HepG2 (cell line): ENCODE results near the gene HRG. TPM values are rescaled to one million over a fixed set of nuclear protein-coding genes. Genes with fewer than 3 reads are reported as not detected.
A peak's percentile ranks its signal among the peaks of the same experiment; 100 is the strongest.

Experiments
- BRCA1 ChIP-seq: sonication (generic); formaldehyde crosslinking; IDR thresholded peaks from 2 replicates; pipeline ENCODE4 v1.4.0; 2020; ENCODE audit warnings: missing genetic modification reagents
- CC2D1A ChIP-seq: sonication (generic); formaldehyde crosslinking; IDR thresholded peaks from 2 replicates; pipeline ENCODE4 v1.8.1; 2023; ENCODE audit warnings: mild to moderate bottlenecking, missing genetic modification reagents
- FOSL1 ChIP-seq: sonication (generic); formaldehyde crosslinking; IDR thresholded peaks from 2 replicates; pipeline ENCODE4 v1.9.0; 2021; ENCODE audit warnings: missing genetic modification reagents, borderline replicate concordance
- HDAC1 ChIP-seq: sonication (generic); formaldehyde crosslinking; IDR thresholded peaks from 2 replicates; pipeline ENCODE4 v1.5.1; 2020; ENCODE audit warnings: mild to moderate bottlenecking, missing genetic modification reagents
- MAF1 ChIP-seq: sonication (generic); formaldehyde crosslinking; IDR thresholded peaks from 2 replicates; pipeline ENCODE4 v1.5.0; 2020; ENCODE audit warnings: missing genetic modification reagents, borderline replicate concordance
- MED1 ChIP-seq: sonication (generic); formaldehyde crosslinking; IDR thresholded peaks from 2 replicates; pipeline ENCODE4 v1.4.0; 2020; ENCODE audit warnings: missing genetic modification reagents
- NR1H2 ChIP-seq: sonication (generic); formaldehyde crosslinking; IDR thresholded peaks from 2 replicates; pipeline ENCODE4 v1.8.1; 2022; ENCODE audit warnings: low read depth, missing genetic modification reagents, borderline replicate concordance
- PLRG1 ChIP-seq: fragments of 450-650 bp; conservative IDR thresholded peaks from 2 replicates; pipeline ENCODE4 v1.6.1; 2016
- POLR2AphosphoS2 ChIP-seq: IDR thresholded peaks from 2 replicates; pipeline ENCODE4 v1.6.1; 2011; ENCODE audit warnings: low read depth, low read length, improper control_type of control experiment
- RFX3 ChIP-seq: IDR thresholded peaks from 2 replicates; pipeline ENCODE4 v1.6.1; 2016; ENCODE audit warnings: missing biosample characterization, missing genetic modification reagents
- SKI ChIP-seq: fragments of 450-650 bp; IDR thresholded peaks from one replicate; pipeline ENCODE4 v1.6.1; 2018; ENCODE audit warnings: mild to moderate bottlenecking; ENCODE audit not compliant: partially characterized antibody
- TOE1 ChIP-seq: sonication (generic); formaldehyde crosslinking; IDR thresholded peaks from 2 replicates; pipeline ENCODE4 v1.4.0; 2020; ENCODE audit warnings: mild to moderate bottlenecking, missing genetic modification reagents
- ZC3H4 ChIP-seq: sonication (generic); formaldehyde crosslinking; IDR thresholded peaks from 2 replicates; pipeline ENCODE4 v1.4.0; 2020; ENCODE audit warnings: missing genetic modification reagents, borderline replicate concordance
- ZFAT ChIP-seq: sonication (generic); formaldehyde crosslinking; conservative IDR thresholded peaks from 2 replicates; pipeline ENCODE4 v1.8.1; 2023; ENCODE audit warnings: missing genetic modification reagents, inconsistent platforms
- ZFP37 ChIP-seq: sonication (generic); formaldehyde crosslinking; IDR thresholded peaks from 2 replicates; pipeline ENCODE4 v1.4.0; 2020; ENCODE audit warnings: missing genetic modification reagents, borderline replicate concordance
- ZNF10 ChIP-seq: sonication (generic); formaldehyde crosslinking; IDR thresholded peaks from 2 replicates; pipeline ENCODE4 v1.4.0; 2020; ENCODE audit warnings: mild to moderate bottlenecking, low read depth, missing genetic modification reagents, borderline replicate concordance
- ZNF160 ChIP-seq: sonication (generic); formaldehyde crosslinking; IDR thresholded peaks from 2 replicates; pipeline ENCODE4 v1.8.0; 2022; ENCODE audit warnings: mild to moderate bottlenecking, inconsistent platforms, missing genetic modification reagents
- ZNF703 ChIP-seq: sonication (generic); formaldehyde crosslinking; IDR thresholded peaks from 2 replicates; pipeline ENCODE4 v1.5.1; 2020; ENCODE audit warnings: missing genetic modification reagents, mild to moderate bottlenecking, moderate library complexity, borderline replicate concordance
- ZNF749 ChIP-seq: sonication (generic); formaldehyde crosslinking; IDR thresholded peaks from 2 replicates; pipeline ENCODE4 v1.8.0; 2022; ENCODE audit warnings: mild to moderate bottlenecking, missing genetic modification reagents, moderate library complexity, borderline replicate concordance
- ZNF761 ChIP-seq: sonication (generic); formaldehyde crosslinking; conservative IDR thresholded peaks from 2 replicates; pipeline ENCODE4 v1.4.0; 2020; ENCODE audit warnings: mild to moderate bottlenecking, missing genetic modification reagents
- ZNF891 ChIP-seq: sonication (generic); formaldehyde crosslinking; IDR thresholded peaks from 2 replicates; pipeline ENCODE4 v1.5.0; 2020; ENCODE audit warnings: mild to moderate bottlenecking, missing genetic modification reagents
- polyA plus RNA-seq, 8 experiments: library from polyadenylated mRNA; depleted of rRNA in 3 of 8; stranded (reverse) in 7 of 8; unstranded in 1 of 8; fragments of >200 nt; fragmentation: Illumina TruSeq in 4 of 8; extraction: Trizol in 4 of 8; gene quantifications; 2 replicates each; pipeline versions ENCODE4 v1.2.1 to v1.2.3, GENCODE V29; 2011 to 2016; ENCODE audit warnings: low read depth in 4 of 8, missing spikeins in 1 of 8, mixed read lengths in 1 of 8; ENCODE audit not compliant: insufficient read depth in 1 of 8
- total RNA-seq, 5 experiments: library from RNA; depleted of rRNA; stranded (reverse); fragments of >200 nt; fragmentation: Illumina TruSeq; extraction: Trizol; gene quantifications; 2 replicates each; pipeline ENCODE4 v1.2.3, GENCODE V29; 2016; ENCODE audit warnings: low read depth in 1 of 5
- TF ChIP-seq, protein P1 (sequence below): sonication (generic); formaldehyde crosslinking; IDR thresholded peaks from 2 replicates; pipeline ENCODE4 v1.4.0; 2020; ENCODE audit warnings: missing genetic modification reagents, borderline replicate concordance
- TF ChIP-seq, protein P2 (sequence below), 2 experiments: sonication (generic) in 1 of 2; formaldehyde crosslinking in 1 of 2; IDR thresholded peaks; 2 replicates each; pipeline versions ENCODE4 v1.5.1 to v1.6.1; 2011 to 2020; ENCODE audit warnings: borderline replicate concordance in 1 of 2, low read depth in 1 of 2, low read length in 1 of 2, mild to moderate bottlenecking in 1 of 2, missing genetic modification reagents in 1 of 2, moderate library complexity in 1 of 2
- TF ChIP-seq, protein P3 (sequence below): sonication (generic); formaldehyde crosslinking; IDR thresholded peaks from 2 replicates; pipeline ENCODE4 v1.4.0; 2020; ENCODE audit warnings: mild to moderate bottlenecking, missing genetic modification reagents
- TF ChIP-seq, protein P4 (sequence below): IDR thresholded peaks from 2 replicates; pipeline ENCODE4 v1.6.1; 2012; ENCODE audit warnings: inconsistent platforms

Gene HRG
- total and polyA plus RNA-seq, 2 of the 13 experiments (the other 11 are each of a cell fraction or from before 2014, with no cell fraction given): 0.09 to 0.11 TPM

- TF ChIP-seq, protein P1, sequence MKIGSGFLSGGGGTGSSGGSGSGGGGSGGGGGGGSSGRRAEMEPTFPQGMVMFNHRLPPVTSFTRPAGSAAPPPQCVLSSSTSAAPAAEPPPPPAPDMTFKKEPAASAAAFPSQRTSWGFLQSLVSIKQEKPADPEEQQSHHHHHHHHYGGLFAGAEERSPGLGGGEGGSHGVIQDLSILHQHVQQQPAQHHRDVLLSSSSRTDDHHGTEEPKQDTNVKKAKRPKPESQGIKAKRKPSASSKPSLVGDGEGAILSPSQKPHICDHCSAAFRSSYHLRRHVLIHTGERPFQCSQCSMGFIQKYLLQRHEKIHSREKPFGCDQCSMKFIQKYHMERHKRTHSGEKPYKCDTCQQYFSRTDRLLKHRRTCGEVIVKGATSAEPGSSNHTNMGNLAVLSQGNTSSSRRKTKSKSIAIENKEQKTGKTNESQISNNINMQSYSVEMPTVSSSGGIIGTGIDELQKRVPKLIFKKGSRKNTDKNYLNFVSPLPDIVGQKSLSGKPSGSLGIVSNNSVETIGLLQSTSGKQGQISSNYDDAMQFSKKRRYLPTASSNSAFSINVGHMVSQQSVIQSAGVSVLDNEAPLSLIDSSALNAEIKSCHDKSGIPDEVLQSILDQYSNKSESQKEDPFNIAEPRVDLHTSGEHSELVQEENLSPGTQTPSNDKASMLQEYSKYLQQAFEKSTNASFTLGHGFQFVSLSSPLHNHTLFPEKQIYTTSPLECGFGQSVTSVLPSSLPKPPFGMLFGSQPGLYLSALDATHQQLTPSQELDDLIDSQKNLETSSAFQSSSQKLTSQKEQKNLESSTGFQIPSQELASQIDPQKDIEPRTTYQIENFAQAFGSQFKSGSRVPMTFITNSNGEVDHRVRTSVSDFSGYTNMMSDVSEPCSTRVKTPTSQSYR (CRISPR knock-in tag): no peak
- TF ChIP-seq, protein P2, sequence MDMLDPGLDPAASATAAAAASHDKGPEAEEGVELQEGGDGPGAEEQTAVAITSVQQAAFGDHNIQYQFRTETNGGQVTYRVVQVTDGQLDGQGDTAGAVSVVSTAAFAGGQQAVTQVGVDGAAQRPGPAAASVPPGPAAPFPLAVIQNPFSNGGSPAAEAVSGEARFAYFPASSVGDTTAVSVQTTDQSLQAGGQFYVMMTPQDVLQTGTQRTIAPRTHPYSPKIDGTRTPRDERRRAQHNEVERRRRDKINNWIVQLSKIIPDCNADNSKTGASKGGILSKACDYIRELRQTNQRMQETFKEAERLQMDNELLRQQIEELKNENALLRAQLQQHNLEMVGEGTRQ (IDR thresholded peaks at IDR 0.05; ENCODE audit: low read depth, low read length): no peak
- TF ChIP-seq, protein P2 (CRISPR knock-in tag; IDR thresholded peaks at IDR 0.05; ENCODE audit: borderline replicate concordance): no peak
- TF ChIP-seq RFX3 (CRISPR knock-in tag): no peak
- TF ChIP-seq PLRG1: no peak
- TF ChIP-seq HDAC1: no peak
- TF ChIP-seq SKI: no peak
- TF ChIP-seq ZNF160 (CRISPR knock-in tag): peak; percentile 42; the same call in 1 of the 2 replicates
- no peak for TF ChIP-seq FOSL1
- TF ChIP-seq NR1H2 (CRISPR knock-in tag): no peak
- no peak for TF ChIP-seq ZNF761
- TF ChIP-seq ZNF10 (CRISPR knock-in tag): no peak
- no peak for TF ChIP-seq MED1
- TF ChIP-seq, protein P3, sequence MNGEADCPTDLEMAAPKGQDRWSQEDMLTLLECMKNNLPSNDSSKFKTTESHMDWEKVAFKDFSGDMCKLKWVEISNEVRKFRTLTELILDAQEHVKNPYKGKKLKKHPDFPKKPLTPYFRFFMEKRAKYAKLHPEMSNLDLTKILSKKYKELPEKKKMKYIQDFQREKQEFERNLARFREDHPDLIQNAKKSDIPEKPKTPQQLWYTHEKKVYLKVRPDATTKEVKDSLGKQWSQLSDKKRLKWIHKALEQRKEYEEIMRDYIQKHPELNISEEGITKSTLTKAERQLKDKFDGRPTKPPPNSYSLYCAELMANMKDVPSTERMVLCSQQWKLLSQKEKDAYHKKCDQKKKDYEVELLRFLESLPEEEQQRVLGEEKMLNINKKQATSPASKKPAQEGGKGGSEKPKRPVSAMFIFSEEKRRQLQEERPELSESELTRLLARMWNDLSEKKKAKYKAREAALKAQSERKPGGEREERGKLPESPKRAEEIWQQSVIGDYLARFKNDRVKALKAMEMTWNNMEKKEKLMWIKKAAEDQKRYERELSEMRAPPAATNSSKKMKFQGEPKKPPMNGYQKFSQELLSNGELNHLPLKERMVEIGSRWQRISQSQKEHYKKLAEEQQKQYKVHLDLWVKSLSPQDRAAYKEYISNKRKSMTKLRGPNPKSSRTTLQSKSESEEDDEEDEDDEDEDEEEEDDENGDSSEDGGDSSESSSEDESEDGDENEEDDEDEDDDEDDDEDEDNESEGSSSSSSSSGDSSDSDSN (CRISPR knock-in tag): no peak
- no peak for TF ChIP-seq TOE1 (CRISPR knock-in tag)
- no peak for TF ChIP-seq MAF1
- no peak for TF ChIP-seq ZNF749
- TF ChIP-seq BRCA1 (CRISPR knock-in tag): no peak
- TF ChIP-seq ZC3H4 (CRISPR knock-in tag): 0 out of 2 replicates have a peak, but pooled peaks have one; percentile 40
- no peak for TF ChIP-seq ZFAT (CRISPR knock-in tag)
- no peak for TF ChIP-seq POLR2AphosphoS2
- TF ChIP-seq ZNF703 (CRISPR knock-in tag): no peak
- TF ChIP-seq ZFP37: peak; percentile 55; the same call in 1 of the 2 replicates
- TF ChIP-seq ZNF891 (CRISPR knock-in tag): no peak
- TF ChIP-seq, protein P4, sequence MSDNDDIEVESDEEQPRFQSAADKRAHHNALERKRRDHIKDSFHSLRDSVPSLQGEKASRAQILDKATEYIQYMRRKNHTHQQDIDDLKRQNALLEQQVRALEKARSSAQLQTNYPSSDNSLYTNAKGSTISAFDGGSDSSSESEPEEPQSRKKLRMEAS: no peak
- no peak for TF ChIP-seq CC2D1A (CRISPR knock-in tag)
Measured at GRCh38 chr3:186619787-186620212, 46.0 kb upstream of the HRG start (continued).
